GM18867 (cell line): ENCODE results near the gene TIPARP.

ENCODE experiments used
- ATAC-seq: cut with Tn5 transposase; IDR thresholded peaks from one replicate; pipeline ENCODE4 v1.9.1; 2021; ENCODE audit warnings: mild to moderate bottlenecking, moderate library complexity; ENCODE audit not compliant: unreplicated experiment

The TIPARP gene

GRCh38 chr3:156674046-156674910 lies at the start of gene TIPARP:
Gene TIPARP (plus strand): TSS chr3:156674590. CDS start chr3:156677698, 3,108 bp downstream.
- peak; percentile 81 for ATAC-seq

- ATAC-seq, result no peak
Observed at GRCh38 chr3:156626104-156626503, 48.3 kb upstream of the TIPARP start.

GRCh38 chr3:156627946-156628569 lies 46.3 kb upstream of the TIPARP start:
- no peak for ATAC-seq

GRCh38 chr3:156628836-156629618 lies 45.4 kb upstream of the TIPARP start:
- no peak for ATAC-seq

GRCh38 chr3:156630081-156630772 lies 44.2 kb upstream of the TIPARP start:
- ATAC-seq, result no peak

- no peak for ATAC-seq
Observed at GRCh38 chr3:156630773-156631093, 43.7 kb upstream of the TIPARP start.

GRCh38 chr3:156631323-156631722 lies 43.1 kb upstream of the TIPARP start:
- ATAC-seq, result no peak

- no peak for ATAC-seq
Observed at GRCh38 chr3:156632601-156633000, 41.8 kb upstream of the TIPARP start.

GRCh38 chr3:156633335-156633734 lies 41.1 kb upstream of the TIPARP start:
- no peak for ATAC-seq

GRCh38 chr3:156635034-156635433 lies 39.4 kb upstream of the TIPARP start:
- no peak for ATAC-seq

GRCh38 chr3:156635973-156636372 lies 38.4 kb upstream of the TIPARP start:
- no peak for ATAC-seq

- ATAC-seq, result no peak
Observed at GRCh38 chr3:156637480-156638022, 36.8 kb upstream of the TIPARP start.

GRCh38 chr3:156638271-156638670 lies 36.1 kb upstream of the TIPARP start:
- no peak for ATAC-seq

GRCh38 chr3:156639414-156640023 lies 34.9 kb upstream of the TIPARP start:
- ATAC-seq, result no peak

- no peak for ATAC-seq
Observed at GRCh38 chr3:156641618-156641975, 32.8 kb upstream of the TIPARP start.

GRCh38 chr3:156642750-156643728 lies 31.4 kb upstream of the TIPARP start:
- no peak for ATAC-seq

GRCh38 chr3:156643729-156644389 lies 30.5 kb upstream of the TIPARP start:
- ATAC-seq, result peak; percentile 88

- ATAC-seq, result no peak
Observed at GRCh38 chr3:156644958-156645357, 29.4 kb upstream of the TIPARP start.

- no peak for ATAC-seq
Observed at GRCh38 chr3:156646958-156647357, 27.4 kb upstream of the TIPARP start.
